H9 (cell line): ENCODE results near the gene DAZAP2. TPM values are rescaled to one million over a fixed set of nuclear protein-coding genes. Genes with fewer than 3 reads are reported as not detected.

ENCODE experiments used
- total RNA-seq: library from RNA; stranded (reverse); gene quantifications from 2 replicates; pipeline ENCODE4 v1.2.1, GENCODE V29; 2021

The DAZAP2 gene
- total RNA-seq, 1 experiment from 2014 or later: 23.6 TPM

Other genes starting within 250 kb of the DAZAP2 start
- 45.6 and 47.9 TPM in 2 replicates for gene SLC11A2, start 212.4 kb upstream of the DAZAP2 start, total RNA-seq
- 33.0 and 34.9 TPM in 2 replicates for gene LETMD1, start 190.5 kb upstream of the DAZAP2 start, total RNA-seq
- gene CSRNP2, start 155.2 kb upstream of the DAZAP2 start, total RNA-seq: 38.6 and 42.5 TPM in 2 replicates
- gene TFCP2, start 65.7 kb upstream of the DAZAP2 start, total RNA-seq: 25.2 and 27.1 TPM in 2 replicates
- gene POU6F1, start 20.8 kb upstream of the DAZAP2 start, total RNA-seq: 12.0 and 13.3 TPM in 2 replicates
- gene SMAGP, start 31.6 kb downstream of the DAZAP2 start, total RNA-seq: 11.3 and 12.4 TPM in 2 replicates
- not detected in 2 replicates for gene BIN2, start 85.3 kb downstream of the DAZAP2 start, total RNA-seq
- gene CELA1, start 107.9 kb downstream of the DAZAP2 start, total RNA-seq: not detected in 2 replicates
- gene GALNT6, start 152.6 kb downstream of the DAZAP2 start, total RNA-seq: 9.8 and 11.0 TPM in 2 replicates
- 18.0 and 26.3 TPM in 2 replicates for gene SLC4A8, start 186.0 kb downstream of the DAZAP2 start, total RNA-seq